GM12878 (cell line): Measurements from ENCODE around the gene TTC29. TPM values are rescaled to one million over a fixed set of nuclear protein-coding genes. Genes with fewer than 3 reads are reported as not detected.

Experiments
- CHD1 ChIP-seq: IDR thresholded peaks from 2 replicates; pipeline ENCODE4 v1.6.1; 2012; ENCODE audit warnings: low read depth, low read length, improper control_type of control experiment
- EED ChIP-seq: sonication (generic); IDR thresholded peaks from 2 replicates; pipeline ENCODE4 v1.6.1; 2016; ENCODE audit warnings: antibody characterized with exemption, low read depth
- NFIC ChIP-seq: IDR thresholded peaks from 2 replicates; pipeline ENCODE4 v1.6.1; 2012; ENCODE audit warnings: low read depth, mild to moderate bottlenecking, inconsistent platforms, low read length, moderate library complexity
- RBBP5 ChIP-seq: fragments of 200-600 bp; sonication (generic); conservative IDR thresholded peaks from 2 replicates; pipeline ENCODE4 v1.6.1; 2016
- SMAD5 ChIP-seq: IDR thresholded peaks from 2 replicates; pipeline ENCODE4 v1.6.1; 2016; ENCODE audit warnings: antibody characterized with exemption, low read depth
- SMC3 ChIP-seq: IDR thresholded peaks from 2 replicates; pipeline ENCODE4 v1.6.1; 2011; ENCODE audit warnings: low read length, improper control_type of control experiment, borderline replicate concordance
- STAT3 ChIP-seq: IDR thresholded peaks from 2 replicates; pipeline ENCODE4 v1.6.1; 2011; ENCODE audit warnings: low read depth, low read length, improper control_type of control experiment
- TCF3 ChIP-seq: IDR thresholded peaks from 2 replicates; pipeline ENCODE4 v1.6.1; 2012; ENCODE audit warnings: low read depth, mild to moderate bottlenecking, low read length, borderline replicate concordance; ENCODE audit not compliant: insufficient read depth
- polyA plus RNA-seq, 11 experiments: library from polyadenylated mRNA; depleted of rRNA in 4 of 11; unstranded in 6 of 11; stranded (reverse) in 5 of 11; fragments of >200 nt; fragmentation: Nextera tagmentation in 4 of 11; fragmentation: Illumina TruSeq in 1 of 11; extraction: Ambion mirVana in 4 of 11; extraction: Trizol in 1 of 11; gene quantifications; 1 replicate in 1 of 11; 2 replicates in 10 of 11; pipeline versions ENCODE4 v1.2.1 to v1.2.3, GENCODE V29; 2011 to 2016; ENCODE audit warnings: inconsistent platforms in 2 of 11, missing spikeins in 2 of 11, low read depth in 1 of 11
- total RNA-seq, 4 experiments: library from RNA; depleted of rRNA in 3 of 4; stranded (reverse); fragments of >200 nt in 3 of 4; fragmentation: Illumina TruSeq in 1 of 4; extraction: Trizol in 1 of 4; gene quantifications; 2 replicates each; pipeline versions ENCODE4 v1.2.1 to v1.2.3, GENCODE V29; 2013 to 2021
- TF ChIP-seq, protein P1 (sequence below): fragments of 450-650 bp; formaldehyde crosslinking; IDR thresholded peaks from 2 replicates; pipeline ENCODE4 v1.5.0; 2022; ENCODE audit warnings: mild to moderate bottlenecking, missing genetic modification characterization
- TF ChIP-seq, protein P2 (sequence below): IDR thresholded peaks from 2 replicates; pipeline ENCODE4 v1.6.1; 2012; ENCODE audit warnings: low read depth, low read length, improper control_type of control experiment
- TF ChIP-seq, protein P3 (sequence below): IDR thresholded peaks from 2 replicates; pipeline ENCODE4 v1.6.1; 2011; ENCODE audit warnings: borderline replicate concordance, low read depth, mild to moderate bottlenecking, moderate library complexity, mixed read lengths, low read length; ENCODE audit not compliant: insufficient read depth; ENCODE audit errors: extremely low read length
- TF ChIP-seq, protein P4 (sequence below): fragments of 450-650 bp; IDR thresholded peaks from 2 replicates; pipeline ENCODE4 v1.6.1; 2017; ENCODE audit warnings: borderline replicate concordance
- TF ChIP-seq, protein P5 (sequence below): fragments of 450-650 bp; IDR thresholded peaks from 2 replicates; pipeline ENCODE4 v1.6.1; 2018; ENCODE audit warnings: borderline replicate concordance, mild to moderate bottlenecking; ENCODE audit not compliant: partially characterized antibody

Gene TTC29
- total and polyA plus RNA-seq, 10 of the 15 experiments (the other 5 are each of a cell fraction or from before 2014, with no cell fraction given): not detected

DNA sequence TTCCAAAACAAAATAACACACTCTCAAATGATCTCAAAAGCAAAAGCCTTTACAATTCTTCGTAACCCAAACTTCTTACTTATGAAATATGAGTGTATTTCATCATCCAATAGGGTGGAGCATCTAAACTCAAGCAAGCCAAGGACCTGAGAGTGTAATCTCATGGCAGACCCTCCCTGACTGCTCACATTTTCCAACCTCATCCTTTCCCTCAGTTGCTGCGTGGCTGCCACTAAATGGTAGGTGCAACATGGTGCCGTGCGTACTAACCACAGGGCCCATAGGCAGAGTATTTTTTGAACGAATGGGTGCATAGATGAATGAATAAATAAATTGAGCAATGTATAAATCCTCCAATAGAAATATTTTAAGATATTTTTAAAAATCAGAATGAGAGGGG, 45.4 kb downstream of the TTC29 start (continued):
- TF ChIP-seq, protein P1, sequence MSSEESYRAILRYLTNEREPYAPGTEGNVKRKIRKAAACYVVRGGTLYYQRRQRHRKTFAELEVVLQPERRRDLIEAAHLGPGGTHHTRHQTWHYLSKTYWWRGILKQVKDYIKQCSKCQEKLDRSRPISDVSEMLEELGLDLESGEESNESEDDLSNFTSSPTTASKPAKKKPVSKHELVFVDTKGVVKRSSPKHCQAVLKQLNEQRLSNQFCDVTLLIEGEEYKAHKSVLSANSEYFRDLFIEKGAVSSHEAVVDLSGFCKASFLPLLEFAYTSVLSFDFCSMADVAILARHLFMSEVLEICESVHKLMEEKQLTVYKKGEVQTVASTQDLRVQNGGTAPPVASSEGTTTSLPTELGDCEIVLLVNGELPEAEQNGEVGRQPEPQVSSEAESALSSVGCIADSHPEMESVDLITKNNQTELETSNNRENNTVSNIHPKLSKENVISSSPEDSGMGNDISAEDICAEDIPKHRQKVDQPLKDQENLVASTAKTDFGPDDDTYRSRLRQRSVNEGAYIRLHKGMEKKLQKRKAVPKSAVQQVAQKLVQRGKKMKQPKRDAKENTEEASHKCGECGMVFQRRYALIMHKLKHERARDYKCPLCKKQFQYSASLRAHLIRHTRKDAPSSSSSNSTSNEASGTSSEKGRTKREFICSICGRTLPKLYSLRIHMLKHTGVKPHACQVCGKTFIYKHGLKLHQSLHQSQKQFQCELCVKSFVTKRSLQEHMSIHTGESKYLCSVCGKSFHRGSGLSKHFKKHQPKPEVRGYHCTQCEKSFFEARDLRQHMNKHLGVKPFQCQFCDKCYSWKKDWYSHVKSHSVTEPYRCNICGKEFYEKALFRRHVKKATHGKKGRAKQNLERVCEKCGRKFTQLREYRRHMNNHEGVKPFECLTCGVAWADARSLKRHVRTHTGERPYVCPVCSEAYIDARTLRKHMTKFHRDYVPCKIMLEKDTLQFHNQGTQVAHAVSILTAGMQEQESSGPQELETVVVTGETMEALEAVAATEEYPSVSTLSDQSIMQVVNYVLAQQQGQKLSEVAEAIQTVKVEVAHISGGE (CRISPR knock-in tag): no peak
- TF ChIP-seq RBBP5: no peak
- TF ChIP-seq CHD1: no peak
- TF ChIP-seq, protein P2, sequence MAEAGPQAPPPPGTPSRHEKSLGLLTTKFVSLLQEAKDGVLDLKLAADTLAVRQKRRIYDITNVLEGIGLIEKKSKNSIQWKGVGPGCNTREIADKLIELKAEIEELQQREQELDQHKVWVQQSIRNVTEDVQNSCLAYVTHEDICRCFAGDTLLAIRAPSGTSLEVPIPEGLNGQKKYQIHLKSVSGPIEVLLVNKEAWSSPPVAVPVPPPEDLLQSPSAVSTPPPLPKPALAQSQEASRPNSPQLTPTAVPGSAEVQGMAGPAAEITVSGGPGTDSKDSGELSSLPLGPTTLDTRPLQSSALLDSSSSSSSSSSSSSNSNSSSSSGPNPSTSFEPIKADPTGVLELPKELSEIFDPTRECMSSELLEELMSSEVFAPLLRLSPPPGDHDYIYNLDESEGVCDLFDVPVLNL: no peak
- TF ChIP-seq TCF3: no peak
- no peak for TF ChIP-seq STAT3
- TF ChIP-seq, protein P3, sequence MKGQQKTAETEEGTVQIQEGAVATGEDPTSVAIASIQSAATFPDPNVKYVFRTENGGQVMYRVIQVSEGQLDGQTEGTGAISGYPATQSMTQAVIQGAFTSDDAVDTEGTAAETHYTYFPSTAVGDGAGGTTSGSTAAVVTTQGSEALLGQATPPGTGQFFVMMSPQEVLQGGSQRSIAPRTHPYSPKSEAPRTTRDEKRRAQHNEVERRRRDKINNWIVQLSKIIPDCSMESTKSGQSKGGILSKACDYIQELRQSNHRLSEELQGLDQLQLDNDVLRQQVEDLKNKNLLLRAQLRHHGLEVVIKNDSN: no peak
- TF ChIP-seq, protein P4, sequence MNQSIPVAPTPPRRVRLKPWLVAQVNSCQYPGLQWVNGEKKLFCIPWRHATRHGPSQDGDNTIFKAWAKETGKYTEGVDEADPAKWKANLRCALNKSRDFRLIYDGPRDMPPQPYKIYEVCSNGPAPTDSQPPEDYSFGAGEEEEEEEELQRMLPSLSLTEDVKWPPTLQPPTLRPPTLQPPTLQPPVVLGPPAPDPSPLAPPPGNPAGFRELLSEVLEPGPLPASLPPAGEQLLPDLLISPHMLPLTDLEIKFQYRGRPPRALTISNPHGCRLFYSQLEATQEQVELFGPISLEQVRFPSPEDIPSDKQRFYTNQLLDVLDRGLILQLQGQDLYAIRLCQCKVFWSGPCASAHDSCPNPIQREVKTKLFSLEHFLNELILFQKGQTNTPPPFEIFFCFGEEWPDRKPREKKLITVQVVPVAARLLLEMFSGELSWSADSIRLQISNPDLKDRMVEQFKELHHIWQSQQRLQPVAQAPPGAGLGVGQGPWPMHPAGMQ: no peak
- TF ChIP-seq SMAD5: no peak
- TF ChIP-seq SMC3: no peak
- TF ChIP-seq, protein P5, sequence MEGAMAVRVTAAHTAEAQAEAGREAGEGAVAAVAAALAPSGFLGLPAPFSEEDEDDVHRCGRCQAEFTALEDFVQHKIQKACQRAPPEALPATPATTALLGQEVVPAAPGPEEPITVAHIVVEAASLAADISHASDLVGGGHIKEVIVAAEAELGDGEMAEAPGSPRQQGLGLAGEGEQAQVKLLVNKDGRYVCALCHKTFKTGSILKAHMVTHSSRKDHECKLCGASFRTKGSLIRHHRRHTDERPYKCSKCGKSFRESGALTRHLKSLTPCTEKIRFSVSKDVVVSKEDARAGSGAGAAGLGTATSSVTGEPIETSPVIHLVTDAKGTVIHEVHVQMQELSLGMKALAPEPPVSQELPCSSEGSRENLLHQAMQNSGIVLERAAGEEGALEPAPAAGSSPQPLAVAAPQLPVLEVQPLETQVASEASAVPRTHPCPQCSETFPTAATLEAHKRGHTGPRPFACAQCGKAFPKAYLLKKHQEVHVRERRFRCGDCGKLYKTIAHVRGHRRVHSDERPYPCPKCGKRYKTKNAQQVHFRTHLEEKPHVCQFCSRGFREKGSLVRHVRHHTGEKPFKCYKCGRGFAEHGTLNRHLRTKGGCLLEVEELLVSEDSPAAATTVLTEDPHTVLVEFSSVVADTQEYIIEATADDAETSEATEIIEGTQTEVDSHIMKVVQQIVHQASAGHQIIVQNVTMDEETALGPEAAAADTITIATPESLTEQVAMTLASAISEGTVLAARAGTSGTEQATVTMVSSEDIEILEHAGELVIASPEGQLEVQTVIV: no peak
- TF ChIP-seq EED: no peak
- no peak for TF ChIP-seq NFIC
